AG09319 (cell line): ENCODE measurements around the gene MESD.
A peak's percentile ranks its signal among the peaks of the same experiment; 100 is the strongest.

Experiments used
- DNase-seq: peaks from one replicate; pipeline ENCODE4 v3.0.0-alpha.2; 2010; ENCODE audit warnings: low read depth; ENCODE audit errors: extremely low read depth
- CTCF ChIP-seq: IDR thresholded peaks from 2 replicates; pipeline ENCODE4 v1.5.1; 2011; ENCODE audit warnings: low read depth, mild to moderate bottlenecking, inconsistent platforms, low read length, moderate library complexity

The MESD gene

DNA sequence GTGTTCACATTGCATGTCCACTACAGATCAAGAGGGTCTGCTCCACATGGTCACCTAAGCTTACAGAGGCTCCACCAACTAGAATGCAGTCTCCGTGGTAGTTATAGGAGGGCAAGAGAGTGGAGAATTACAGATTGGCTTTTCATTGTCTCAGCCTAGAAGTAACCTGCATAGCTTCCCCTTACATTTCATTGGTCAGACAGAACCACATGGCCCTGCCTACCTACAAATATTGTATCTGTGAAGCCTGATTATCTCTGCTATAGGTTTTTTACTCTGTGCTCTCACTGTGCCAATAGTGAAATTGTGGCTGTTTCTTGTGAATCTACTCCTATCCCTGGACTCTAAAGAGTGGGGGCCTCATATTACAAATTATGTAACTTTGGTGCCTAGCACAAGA lies 8.6 kb upstream of the MESD start:
- DNase-seq: no peak
- TF ChIP-seq CTCF: no peak

GRCh38 chr15:80997692-80998091 lies 8.1 kb upstream of the MESD start:
- DNase-seq: no peak
- TF ChIP-seq CTCF: no peak

GRCh38 chr15:80996247-80996646 lies 6.6 kb upstream of the MESD start:
- TF ChIP-seq CTCF: peak; percentile 18
- DNase-seq: no peak

DNA sequence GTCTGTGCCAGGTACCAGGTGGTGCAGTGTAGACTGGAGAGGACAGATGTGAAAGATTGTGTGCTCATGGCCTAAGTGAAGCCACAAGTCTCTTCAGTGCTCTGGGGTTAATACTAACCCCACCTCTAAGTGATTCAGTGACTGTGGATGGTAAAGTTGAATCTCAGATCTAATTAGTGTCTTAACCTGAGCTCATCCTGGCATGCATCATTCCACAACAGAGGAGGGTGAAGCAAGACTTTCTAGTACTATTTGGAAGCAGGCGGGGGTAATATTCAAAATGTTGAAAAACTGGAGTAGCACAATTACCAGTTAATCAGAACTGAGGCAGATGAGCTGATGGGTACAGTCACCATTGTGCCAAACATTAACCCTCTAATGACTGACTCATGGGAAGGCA lies 2.8 kb upstream of the MESD start:
- TF ChIP-seq CTCF: no peak
- DNase-seq: no peak

DNA sequence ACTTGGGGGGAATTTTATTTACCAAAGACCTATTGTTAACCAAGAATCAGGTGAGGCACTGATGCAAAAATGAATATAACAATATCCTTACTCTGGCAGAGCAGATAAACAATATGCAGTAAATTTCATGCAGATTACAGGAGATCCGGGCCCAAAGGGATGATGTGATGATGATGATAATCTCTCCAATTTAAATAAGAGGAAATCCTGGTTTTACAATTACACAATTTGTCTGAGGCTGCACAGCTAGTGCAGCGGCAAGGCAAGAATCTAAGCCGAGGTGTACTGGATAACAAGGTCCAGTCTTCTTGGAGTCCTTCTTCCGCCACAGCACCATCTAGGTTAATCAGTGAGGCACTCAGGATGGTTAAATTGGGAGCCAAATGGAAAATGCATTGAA lies 2.4 kb upstream of the MESD start:
- TF ChIP-seq CTCF: no peak

DNA sequence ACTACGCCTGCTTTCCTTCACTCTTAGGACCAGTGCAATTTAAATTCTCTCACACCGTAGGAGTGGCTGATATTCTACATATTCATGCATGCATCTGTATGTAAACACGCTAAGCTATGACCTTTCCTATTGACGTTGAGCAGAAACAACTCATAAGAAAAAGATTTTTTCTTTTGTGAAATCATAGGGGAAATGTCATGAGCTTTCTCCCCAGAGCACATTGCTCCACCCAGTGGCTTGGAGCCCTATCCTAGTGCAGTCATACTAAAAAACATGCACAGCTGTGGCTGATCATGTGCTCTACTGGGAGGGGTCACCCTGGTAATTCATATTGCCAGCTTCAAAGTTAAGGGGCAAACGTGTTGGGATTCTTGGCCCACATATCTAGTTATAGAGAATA lies 1.8 kb upstream of the MESD start:
- DNase-seq: peak; percentile 46
- peak; percentile 11; the same call in 1 of the 2 replicates for TF ChIP-seq CTCF

More for the DNA sequence above, 2.4 kb upstream of the MESD start:
- DNase-seq: no peak

- no peak for TF ChIP-seq CTCF
- no peak for DNase-seq
Measured at GRCh38 chr15:80990955-80991354, 1.3 kb upstream of the MESD start.
